Smooth muscle cell (in vitro differentiated cells): ENCODE measurements around the gene TTYH2. TPM values are rescaled to one million over a fixed set of nuclear protein-coding genes. Genes with fewer than 3 reads are reported as not detected.

ENCODE experiments used
- DNase-seq: peaks from one replicate; lab custom pipeline; 2025; ENCODE audit not compliant: unreplicated experiment; lab: John Stamatoyannopoulos, UW
- H2AFZ ChIP-seq: fragments of 200-600 bp; sonication (generic); 2 replicates; pipeline ENCODE4 v1.6.0; 2016; ENCODE audit warnings: antibody characterized with exemption, low read depth, mild to moderate bottlenecking
- H3F3A ChIP-seq: fragments of 200-600 bp; sonication (generic); 2 replicates; pipeline ENCODE4 v1.6.0; 2017; ENCODE audit warnings: antibody characterized with exemption, low read depth
- H3K27ac ChIP-seq: fragments of 200-600 bp; sonication (generic); 2 replicates; pipeline ENCODE4 v1.5.1; 2016; ENCODE audit warnings: low read depth, mild to moderate bottlenecking
- H3K27me3 ChIP-seq: fragments of 200-600 bp; sonication (generic); 2 replicates; pipeline ENCODE4 v1.6.1; 2016; ENCODE audit warnings: low read depth, mild to moderate bottlenecking
- H3K36me3 ChIP-seq: fragments of 200-600 bp; sonication (generic); 2 replicates; pipeline ENCODE4 v1.5.1; 2016; ENCODE audit warnings: low read depth
- H3K4me1 ChIP-seq: fragments of 200-600 bp; sonication (generic); 2 replicates; pipeline ENCODE4 v1.5.1; 2016; ENCODE audit warnings: low read depth
- H3K4me2 ChIP-seq: fragments of 200-600 bp; sonication (generic); 2 replicates; pipeline ENCODE4 v1.6.0; 2016; ENCODE audit warnings: mild to moderate bottlenecking
- H3K4me3 ChIP-seq: fragments of 200-600 bp; sonication (generic); 2 replicates; pipeline ENCODE4 v1.5.1; 2016; ENCODE audit warnings: mild to moderate bottlenecking
- H3K79me2 ChIP-seq: fragments of 200-600 bp; sonication (generic); 2 replicates; pipeline ENCODE4 v1.6.0; 2016; ENCODE audit warnings: low read depth, mild to moderate bottlenecking
- H3K9ac ChIP-seq: fragments of 200-600 bp; sonication (generic); 2 replicates; pipeline ENCODE4 v1.6.0; 2016; ENCODE audit warnings: low read depth
- H3K9me3 ChIP-seq: fragments of 200-600 bp; sonication (generic); replicated peaks from 2 replicates; pipeline ENCODE4 v1.5.1; 2016; ENCODE audit warnings: low read depth
- H4K20me1 ChIP-seq: fragments of 200-600 bp; sonication (generic); 2 replicates; pipeline ENCODE4 v1.6.0; 2016; ENCODE audit warnings: low read depth
- whole genome bisulfite sequencing: methylation state at CpG from one replicate; pipeline ENCODE4 v1.1.7; 2016; ENCODE audit warnings: low lambda C conversion rate; 5-methylcytosine and 5-hydroxymethylcytosine counted together
- polyA plus RNA-seq: library from polyadenylated mRNA; unstranded; fragments of >200 nt; fragmentation: Nextera tagmentation; extraction: Ambion mirVana; gene quantifications from 2 replicates; pipeline ENCODE4 v1.2.1, GENCODE V29; 2016
- total RNA-seq: library from RNA; depleted of rRNA; stranded (reverse); fragments of >200 nt; gene quantifications from 2 replicates; pipeline ENCODE4 v1.2.3, GENCODE V29; 2014
- TF ChIP-seq, protein P1 (sequence below): fragments of 200-600 bp; sonication (generic); IDR thresholded peaks from 2 replicates; pipeline ENCODE4 v1.5.1; 2017; ENCODE audit warnings: borderline replicate concordance, mild to moderate bottlenecking, antibody characterized with exemption; ENCODE audit not compliant: insufficient read depth, poor library complexity, severe bottlenecking

TTYH2 gene
- total and polyA plus RNA-seq, 2 experiments from 2014 or later = 1.6 to 1.9 TPM

DNA sequence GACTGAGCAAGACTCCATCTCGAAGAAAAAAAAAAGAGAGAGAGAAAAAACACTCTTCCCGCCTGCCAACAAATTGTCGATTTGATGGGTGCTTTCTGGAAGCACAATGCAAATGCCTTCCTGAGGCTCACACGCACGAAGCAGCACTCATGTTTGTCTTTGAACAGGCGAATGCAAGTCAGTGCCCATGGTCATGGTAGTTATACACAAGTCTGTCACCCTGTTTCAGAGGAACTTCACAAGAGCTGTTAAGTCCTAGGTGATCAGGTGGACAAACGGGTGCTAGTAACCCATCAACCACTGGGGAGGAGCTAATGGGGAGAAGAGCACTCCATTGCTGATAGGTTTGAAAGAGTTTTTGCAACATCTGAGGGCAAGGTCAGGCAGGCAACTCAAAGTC lies 54.2 kb downstream of the TTYH2 start:
- Histone ChIP-seq H3K27me3 (peaks cover 6% of the 10 kb centered on the region), H3K36me3 (no peaks in the 10 kb centered on the region), H3K9ac (no peak overlapping the region), H4K20me1 (no peaks in the 10 kb centered on the region), H3K27ac (no peak overlapping the region), H2AFZ (no peak overlapping the region), H3K4me1 (peaks cover 7% of the 10 kb centered on the region), H3K79me2 (no peaks in the 10 kb centered on the region), H3K4me3 (no peak overlapping the region), H3F3A (no peaks in the 10 kb centered on the region), H3K4me2 (no peak overlapping the region), H3K9me3 (no peaks in the 10 kb centered on the region)
- no peak for DNase-seq
- 86% methylated on average over 7 of the region's 7 CpGs for WGBS
- TF ChIP-seq, protein P1, sequence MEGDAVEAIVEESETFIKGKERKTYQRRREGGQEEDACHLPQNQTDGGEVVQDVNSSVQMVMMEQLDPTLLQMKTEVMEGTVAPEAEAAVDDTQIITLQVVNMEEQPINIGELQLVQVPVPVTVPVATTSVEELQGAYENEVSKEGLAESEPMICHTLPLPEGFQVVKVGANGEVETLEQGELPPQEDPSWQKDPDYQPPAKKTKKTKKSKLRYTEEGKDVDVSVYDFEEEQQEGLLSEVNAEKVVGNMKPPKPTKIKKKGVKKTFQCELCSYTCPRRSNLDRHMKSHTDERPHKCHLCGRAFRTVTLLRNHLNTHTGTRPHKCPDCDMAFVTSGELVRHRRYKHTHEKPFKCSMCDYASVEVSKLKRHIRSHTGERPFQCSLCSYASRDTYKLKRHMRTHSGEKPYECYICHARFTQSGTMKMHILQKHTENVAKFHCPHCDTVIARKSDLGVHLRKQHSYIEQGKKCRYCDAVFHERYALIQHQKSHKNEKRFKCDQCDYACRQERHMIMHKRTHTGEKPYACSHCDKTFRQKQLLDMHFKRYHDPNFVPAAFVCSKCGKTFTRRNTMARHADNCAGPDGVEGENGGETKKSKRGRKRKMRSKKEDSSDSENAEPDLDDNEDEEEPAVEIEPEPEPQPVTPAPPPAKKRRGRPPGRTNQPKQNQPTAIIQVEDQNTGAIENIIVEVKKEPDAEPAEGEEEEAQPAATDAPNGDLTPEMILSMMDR = no peak

DNA sequence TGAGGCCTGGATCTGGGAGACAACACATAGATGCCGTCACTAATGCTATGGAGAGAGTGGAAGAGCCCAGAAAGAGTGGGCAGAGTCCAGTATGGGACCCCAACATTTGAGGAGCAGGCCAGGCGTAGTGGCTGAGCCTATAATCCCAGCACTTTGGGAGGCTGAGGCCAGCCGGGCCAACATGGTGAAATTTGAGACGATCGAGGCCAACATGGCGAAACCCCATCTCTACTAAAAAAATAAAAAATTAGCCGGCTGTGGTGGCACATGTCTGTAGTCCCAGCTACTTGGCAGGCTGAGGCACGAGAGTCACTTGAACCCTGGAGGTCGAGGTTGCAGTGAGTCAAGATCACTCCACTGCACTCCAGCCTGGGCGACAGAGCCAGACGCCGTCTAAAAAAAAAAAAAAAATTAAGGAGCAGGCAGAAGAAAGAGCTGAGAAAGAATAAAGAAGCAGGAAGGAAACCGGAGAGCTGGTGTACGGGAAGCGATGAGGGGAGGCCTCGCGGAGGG lies 54.7 kb downstream of the TTYH2 start:
- H3K27ac ChIP-seq = no peak overlapping the region
- H4K20me1 ChIP-seq = no peaks in the 10 kb centered on the region
- TF ChIP-seq, protein P1 = no peak
- H3K9me3 ChIP-seq = no peaks in the 10 kb centered on the region
- H3K4me2 ChIP-seq = no peak overlapping the region
- peaks cover 6% of the 10 kb centered on the region for H3K27me3 ChIP-seq
- H3K9ac ChIP-seq = no peak overlapping the region
- H3K4me1 ChIP-seq = peaks cover 7% of the 10 kb centered on the region
- 86% methylated on average over 17 of the region's 17 CpGs for WGBS
- no peaks in the 10 kb centered on the region for H3F3A ChIP-seq
- no peaks in the 10 kb centered on the region for H3K36me3 ChIP-seq
- no peak for DNase-seq
- no peak overlapping the region for H3K4me3 ChIP-seq
- no peak overlapping the region for H2AFZ ChIP-seq
- H3K79me2 ChIP-seq = no peaks in the 10 kb centered on the region

DNA sequence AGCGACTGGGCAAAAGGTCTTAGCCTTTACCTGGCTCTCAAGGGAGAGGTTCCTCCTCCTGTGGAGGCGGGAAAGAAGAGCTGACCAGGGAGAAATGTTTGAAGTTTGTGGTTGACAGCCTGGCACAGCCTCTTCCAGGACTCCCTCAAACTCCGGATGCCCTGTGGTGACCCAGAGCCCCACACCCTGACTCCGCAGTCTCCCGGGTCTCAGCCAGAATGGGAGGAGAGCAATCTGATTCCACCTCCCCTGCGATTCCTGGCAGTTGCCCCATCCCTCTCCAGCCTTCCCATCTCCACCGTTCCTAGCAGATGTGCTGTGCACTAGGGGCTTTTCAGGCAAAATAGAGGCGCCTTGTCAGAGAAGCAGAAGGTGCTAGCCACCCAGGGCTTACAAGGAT lies 55.2 kb downstream of the TTYH2 start:
- Histone ChIP-seq H4K20me1 (no peaks in the 10 kb centered on the region), H3K79me2 (no peaks in the 10 kb centered on the region), H3K4me1 (peaks cover 7% of the 10 kb centered on the region), H3K9ac (no peak overlapping the region), H3K9me3 (no peaks in the 10 kb centered on the region), H3K27me3 (peaks cover 6% of the 10 kb centered on the region), H3K27ac (no peak overlapping the region), H3K4me2 (no peak overlapping the region), H2AFZ (no peak overlapping the region), H3K36me3 (no peaks in the 10 kb centered on the region), H3F3A (no peaks in the 10 kb centered on the region), H3K4me3 (no peak overlapping the region)
- no peak for DNase-seq
- 88% methylated on average over 8 of the region's 8 CpGs for WGBS
- TF ChIP-seq, protein P1 = no peak

DNA sequence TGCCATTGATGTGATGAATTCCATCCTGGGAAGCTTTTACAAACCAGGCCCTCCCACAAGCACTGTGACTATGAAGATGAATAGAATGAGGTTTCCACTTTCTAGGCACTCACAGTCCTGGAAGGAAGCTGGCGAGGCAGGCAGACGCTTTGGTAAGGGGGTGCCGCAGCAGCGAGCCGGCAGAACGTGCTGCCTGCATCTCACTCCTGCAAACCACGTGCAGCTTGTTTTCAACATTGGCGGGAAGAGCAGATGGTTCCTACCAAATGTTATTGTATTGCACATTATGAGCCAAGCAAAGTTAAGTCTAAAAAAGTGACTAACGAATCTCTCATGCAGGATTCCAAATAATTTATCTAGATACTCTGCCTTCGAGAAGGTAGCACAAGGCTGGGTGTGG lies 57.0 kb downstream of the TTYH2 start:
- Histone ChIP-seq H3K9ac (no peak overlapping the region), H3K9me3 (no peaks in the 10 kb centered on the region), H3K79me2 (no peaks in the 10 kb centered on the region), H3K4me3 (no peak overlapping the region), H3K27me3 (peaks cover 23% of the 10 kb centered on the region), H3K27ac (no peak overlapping the region), H4K20me1 (no peaks in the 10 kb centered on the region), H3F3A (no peaks in the 10 kb centered on the region), H2AFZ (no peak overlapping the region), H3K4me1 (peaks cover 7% of the 10 kb centered on the region), H3K36me3 (no peaks in the 10 kb centered on the region), H3K4me2 (no peak overlapping the region)
- TF ChIP-seq, protein P1 = no peak
- 92% methylated on average over 10 of the region's 10 CpGs for WGBS
- DNase-seq = no peak
